Liver (tissue), 9 donors: ENCODE results near the gene TIAM1. TPM values are rescaled to one million over a fixed set of nuclear protein-coding genes. Genes with fewer than 3 reads are reported as not detected.

Source experiments
- DNase-seq: peaks from one replicate; pipeline ENCODE4 v3.0.0-alpha.2; 2017; ENCODE audit warnings: low spot score
- H3K27ac ChIP-seq, 2 donors: one replicate each; pipeline ENCODE4 v1.7.0; 2013; ENCODE audit warnings: inconsistent platforms in 2 of 2, low read length in 2 of 2, control low read depth in 1 of 2, low read depth in 1 of 2, mild to moderate bottlenecking in 1 of 2
- H3K27me3 ChIP-seq, 4 donors: one replicate each; pipeline versions ENCODE4 v1.6.1 to v1.7.0; 2013; ENCODE audit warnings: low read length in 3 of 4, inconsistent platforms in 1 of 4, mild to moderate bottlenecking in 1 of 4, moderate library complexity in 1 of 4; ENCODE audit not compliant: control insufficient read depth in 4 of 4, insufficient read depth in 4 of 4
- H3K36me3 ChIP-seq, 4 donors: one replicate each; pipeline versions ENCODE4 v1.6.1 to v1.7.0; 2013; ENCODE audit warnings: low read length in 3 of 4, mild to moderate bottlenecking in 3 of 4, low read depth in 1 of 4, moderate library complexity in 1 of 4; ENCODE audit not compliant: control insufficient read depth in 4 of 4, insufficient read depth in 3 of 4
- H3K4me1 ChIP-seq, 4 donors: one replicate each; pipeline versions ENCODE4 v1.6.1 to v1.7.0; 2013; ENCODE audit warnings: low read length in 3 of 4, mild to moderate bottlenecking in 3 of 4, moderate library complexity in 1 of 4; ENCODE audit not compliant: control insufficient read depth in 4 of 4, insufficient read depth in 4 of 4
- H3K4me3 ChIP-seq, 3 donors: one replicate each; pipeline versions ENCODE4 v1.6.1 to v1.7.0; 2013; ENCODE audit warnings: low read length in 3 of 3, control low read depth in 1 of 3, low read depth in 1 of 3, mild to moderate bottlenecking in 1 of 3
- H3K9ac ChIP-seq, 2 donors: one replicate each; pipeline ENCODE4 v1.7.0; 2013; ENCODE audit warnings: low read length in 2 of 2, mild to moderate bottlenecking in 2 of 2, moderate library complexity in 2 of 2, control low read depth in 1 of 2, low read depth in 1 of 2
- H3K9me3 ChIP-seq, 4 donors: one replicate each; pipeline versions ENCODE4 v1.6.1 to v1.7.0; 2013; ENCODE audit warnings: low read length in 3 of 4; ENCODE audit not compliant: control insufficient read depth in 4 of 4
- EGR1 ChIP-seq, 2 donors: IDR thresholded peaks; 2 replicates each; pipeline ENCODE4 v1.6.1; 2016 to 2018; ENCODE audit warnings: antibody characterized with exemption in 2 of 2, low read depth in 2 of 2
- FOXA1 ChIP-seq: IDR thresholded peaks from 2 replicates; pipeline ENCODE4 v1.6.1; 2016; ENCODE audit warnings: antibody characterized with exemption
- FOXA2 ChIP-seq: IDR thresholded peaks from 2 replicates; pipeline ENCODE4 v1.6.1; 2016; ENCODE audit warnings: antibody characterized with exemption
- GABPA ChIP-seq, 2 donors: IDR thresholded peaks in 1 of 2; conservative IDR thresholded peaks in 1 of 2; 2 replicates each; pipeline ENCODE4 v1.6.1; 2016; ENCODE audit warnings: antibody characterized with exemption in 2 of 2, mild to moderate bottlenecking in 1 of 2, moderate library complexity in 1 of 2
- HNF4A ChIP-seq, 2 donors: conservative IDR thresholded peaks; 2 replicates each; pipeline ENCODE4 v1.6.1; 2016; ENCODE audit warnings: antibody characterized with exemption in 2 of 2, mild to moderate bottlenecking in 2 of 2
- HNF4G ChIP-seq: IDR thresholded peaks from 2 replicates; pipeline ENCODE4 v1.6.1; 2016; ENCODE audit warnings: antibody characterized with exemption
- JUND ChIP-seq, 2 donors: IDR thresholded peaks; 2 replicates each; pipeline ENCODE4 v1.6.1; 2016; ENCODE audit warnings: antibody characterized with exemption in 2 of 2
- NR2F2 ChIP-seq: IDR thresholded peaks from 2 replicates; pipeline ENCODE4 v1.6.1; 2016; ENCODE audit warnings: antibody characterized with exemption
- RAD21 ChIP-seq, 2 donors: IDR thresholded peaks; 2 replicates each; pipeline ENCODE4 v1.6.1; 2016; ENCODE audit warnings: antibody characterized with exemption in 2 of 2, mild to moderate bottlenecking in 2 of 2
- REST ChIP-seq: IDR thresholded peaks from 2 replicates; pipeline ENCODE4 v1.6.1; 2016; ENCODE audit warnings: antibody characterized with exemption, mild to moderate bottlenecking
- RXRA ChIP-seq, 2 donors: IDR thresholded peaks; 2 replicates each; pipeline ENCODE4 v1.6.1; 2017 to 2018; ENCODE audit warnings: antibody characterized with exemption in 2 of 2, mild to moderate bottlenecking in 1 of 2
- SP1 ChIP-seq: IDR thresholded peaks from 2 replicates; pipeline ENCODE4 v1.6.1; 2018; ENCODE audit warnings: antibody characterized with exemption, mild to moderate bottlenecking
- TAF1 ChIP-seq: conservative IDR thresholded peaks from 2 replicates; pipeline ENCODE4 v1.6.1; 2016; ENCODE audit warnings: antibody characterized with exemption, mild to moderate bottlenecking
- YY1 ChIP-seq: IDR thresholded peaks from 2 replicates; pipeline ENCODE4 v1.6.1; 2016; ENCODE audit warnings: antibody characterized with exemption, mild to moderate bottlenecking
- WGBS: extraction: QIAGEN DNeasy Blood & Tissue Kit; methylation state at CpG from one replicate; pipeline ENCODE4 v1.1.7; 2013; 5-methylcytosine and 5-hydroxymethylcytosine counted together
- polyA plus RNA-seq, 2 donors: library from polyadenylated mRNA; stranded (reverse) in 1 of 2; unstranded in 1 of 2; fragments of 200-250 nt in 1 of 2; fragments of >200 nt in 1 of 2; fragmentation: Nextera tagmentation in 1 of 2; extraction: Ambion mirVana in 1 of 2; gene quantifications; one replicate each; pipeline versions ENCODE4 v1.2.1 to v1.2.3, GENCODE V29; 2013 to 2015
- total RNA-seq, 2 donors: library from RNA; depleted of rRNA; stranded (reverse); fragments of >200 nt; gene quantifications; one replicate each; pipeline ENCODE4 v1.2.3, GENCODE V29; 2014
- TF ChIP-seq, protein P1 (sequence below): IDR thresholded peaks from 2 replicates; pipeline ENCODE4 v1.6.1; 2016; ENCODE audit warnings: antibody characterized with exemption
- TF ChIP-seq, protein P2 (sequence below): fragments of 150-350 bp; IDR thresholded peaks from 2 replicates; pipeline ENCODE4 v1.5.1; 2017; ENCODE audit warnings: improper control_type of control experiment, low read depth, low read length; ENCODE audit not compliant: missing input control
- TF ChIP-seq, protein P3 (sequence below): IDR thresholded peaks from 2 replicates; pipeline ENCODE4 v1.6.1; 2016; ENCODE audit warnings: antibody characterized with exemption
- TF ChIP-seq, protein P4 (sequence below): IDR thresholded peaks from 2 replicates; pipeline ENCODE4 v1.6.1; 2016; ENCODE audit warnings: antibody characterized with exemption
- donor health status: healthy.
- donor health status: healthy.
- donor health status: healthy.
- donor health status: healthy.
- donor health status: healthy.

Gene TIAM1
- total and polyA plus RNA-seq, 4 donors = 3.0 to 7.4 (median 4.8) TPM

DNA sequence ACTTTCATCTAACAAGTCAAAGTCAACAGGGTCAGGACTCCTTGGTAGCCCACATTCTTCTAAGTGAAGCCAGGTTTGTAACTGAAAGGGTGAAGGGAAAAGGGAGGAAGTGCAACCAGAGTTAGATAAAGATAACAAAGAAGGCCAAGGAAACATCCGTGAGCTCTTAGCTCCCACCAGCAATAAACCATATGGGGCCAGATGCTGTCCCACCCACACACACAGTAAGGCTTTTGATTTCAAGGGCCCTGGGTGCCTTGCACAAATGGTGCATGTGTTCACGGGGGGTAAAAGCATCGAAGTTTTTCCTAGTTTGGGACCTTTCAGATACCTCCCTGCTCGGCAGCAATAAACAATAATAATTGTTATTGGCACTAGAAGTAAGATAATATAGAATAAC is 5.1 kb upstream of the TIAM1 start:
- no peaks in the 10 kb centered on the region for H3K9me3 ChIP-seq
- TF ChIP-seq REST (no peak), HNF4A (conservative IDR thresholded peaks at IDR 0.05) (no peak), RXRA (IDR thresholded peaks at IDR 0.05) (no peak)
- TF ChIP-seq, protein P1, sequence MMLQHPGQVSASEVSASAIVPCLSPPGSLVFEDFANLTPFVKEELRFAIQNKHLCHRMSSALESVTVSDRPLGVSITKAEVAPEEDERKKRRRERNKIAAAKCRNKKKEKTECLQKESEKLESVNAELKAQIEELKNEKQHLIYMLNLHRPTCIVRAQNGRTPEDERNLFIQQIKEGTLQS = no peak
- no peak overlapping the region for H3K9ac ChIP-seq
- H3K27ac ChIP-seq = no peak overlapping the region
- no peak overlapping the region for H3K4me3 ChIP-seq
- no peaks in the 10 kb centered on the region for H3K36me3 ChIP-seq
- no peaks in the 10 kb centered on the region for H3K27me3 ChIP-seq
- DNase-seq = no peak
- 78% methylated on average over 4 of the region's 4 CpGs for WGBS
- peaks cover under 1 to 6% (median 3%) of the 10 kb centered on the region in 4 donors for H3K4me1 ChIP-seq

- TF ChIP-seq SP1 = no peak
- no peak for TF ChIP-seq EGR1 (IDR thresholded peaks at IDR 0.05; ENCODE audit: low read depth in 2 of 2)
- TF ChIP-seq JUND (IDR thresholded peaks at IDR 0.05) = no peak
- TF ChIP-seq, protein P2, sequence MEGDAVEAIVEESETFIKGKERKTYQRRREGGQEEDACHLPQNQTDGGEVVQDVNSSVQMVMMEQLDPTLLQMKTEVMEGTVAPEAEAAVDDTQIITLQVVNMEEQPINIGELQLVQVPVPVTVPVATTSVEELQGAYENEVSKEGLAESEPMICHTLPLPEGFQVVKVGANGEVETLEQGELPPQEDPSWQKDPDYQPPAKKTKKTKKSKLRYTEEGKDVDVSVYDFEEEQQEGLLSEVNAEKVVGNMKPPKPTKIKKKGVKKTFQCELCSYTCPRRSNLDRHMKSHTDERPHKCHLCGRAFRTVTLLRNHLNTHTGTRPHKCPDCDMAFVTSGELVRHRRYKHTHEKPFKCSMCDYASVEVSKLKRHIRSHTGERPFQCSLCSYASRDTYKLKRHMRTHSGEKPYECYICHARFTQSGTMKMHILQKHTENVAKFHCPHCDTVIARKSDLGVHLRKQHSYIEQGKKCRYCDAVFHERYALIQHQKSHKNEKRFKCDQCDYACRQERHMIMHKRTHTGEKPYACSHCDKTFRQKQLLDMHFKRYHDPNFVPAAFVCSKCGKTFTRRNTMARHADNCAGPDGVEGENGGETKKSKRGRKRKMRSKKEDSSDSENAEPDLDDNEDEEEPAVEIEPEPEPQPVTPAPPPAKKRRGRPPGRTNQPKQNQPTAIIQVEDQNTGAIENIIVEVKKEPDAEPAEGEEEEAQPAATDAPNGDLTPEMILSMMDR = no peak
- TF ChIP-seq REST = no peak
- TF ChIP-seq TAF1 = no peak
- TF ChIP-seq, protein P3, sequence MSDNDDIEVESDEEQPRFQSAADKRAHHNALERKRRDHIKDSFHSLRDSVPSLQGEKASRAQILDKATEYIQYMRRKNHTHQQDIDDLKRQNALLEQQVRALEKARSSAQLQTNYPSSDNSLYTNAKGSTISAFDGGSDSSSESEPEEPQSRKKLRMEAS = no peak
- TF ChIP-seq, protein P4, sequence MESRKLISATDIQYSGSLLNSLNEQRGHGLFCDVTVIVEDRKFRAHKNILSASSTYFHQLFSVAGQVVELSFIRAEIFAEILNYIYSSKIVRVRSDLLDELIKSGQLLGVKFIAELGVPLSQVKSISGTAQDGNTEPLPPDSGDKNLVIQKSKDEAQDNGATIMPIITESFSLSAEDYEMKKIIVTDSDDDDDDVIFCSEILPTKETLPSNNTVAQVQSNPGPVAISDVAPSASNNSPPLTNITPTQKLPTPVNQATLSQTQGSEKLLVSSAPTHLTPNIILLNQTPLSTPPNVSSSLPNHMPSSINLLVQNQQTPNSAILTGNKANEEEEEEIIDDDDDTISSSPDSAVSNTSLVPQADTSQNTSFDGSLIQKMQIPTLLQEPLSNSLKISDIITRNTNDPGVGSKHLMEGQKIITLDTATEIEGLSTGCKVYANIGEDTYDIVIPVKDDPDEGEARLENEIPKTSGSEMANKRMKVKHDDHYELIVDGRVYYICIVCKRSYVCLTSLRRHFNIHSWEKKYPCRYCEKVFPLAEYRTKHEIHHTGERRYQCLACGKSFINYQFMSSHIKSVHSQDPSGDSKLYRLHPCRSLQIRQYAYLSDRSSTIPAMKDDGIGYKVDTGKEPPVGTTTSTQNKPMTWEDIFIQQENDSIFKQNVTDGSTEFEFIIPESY = no peak
- no peak for TF ChIP-seq RXRA (IDR thresholded peaks at IDR 0.05)
- TF ChIP-seq GABPA (IDR thresholded peaks at IDR 0.05 in 1 of 2, conservative IDR thresholded peaks at IDR 0.05 in 1 of 2) = no peak
- TF ChIP-seq YY1 = no peak
- no peak for TF ChIP-seq HNF4A (conservative IDR thresholded peaks at IDR 0.05)
- TF ChIP-seq, protein P1 = no peak
- no peak for TF ChIP-seq NR2F2
- TF ChIP-seq FOXA2 = no peak
- no peak for TF ChIP-seq RAD21 (IDR thresholded peaks at IDR 0.05)
- no peak for TF ChIP-seq FOXA1
- TF ChIP-seq HNF4G = no peak
- H3K9ac ChIP-seq = no peak overlapping the region
- no peaks in the 10 kb centered on the region for H3K36me3 ChIP-seq
- no peak overlapping the region for H3K27ac ChIP-seq
- WGBS = 89% methylated on average over 7 of the region's 7 CpGs
- H3K4me1 ChIP-seq = peaks cover 3 to 17% (median 12%) of the 10 kb centered on the region in 4 donors
- no peak overlapping the region for H3K4me3 ChIP-seq
- DNase-seq = no peak
- no peaks in the 10 kb centered on the region for H3K27me3 ChIP-seq
- H3K9me3 ChIP-seq = no peaks in the 10 kb centered on the region
Observed at GRCh38 chr21:31348188-31348587, 4.1 kb upstream of the TIAM1 start.
